Neural progenitor cell (in vitro differentiated cells): Measurements from ENCODE around the gene PILRB.

Experiments
- EZH2 ChIP-seq: fragments of 200-600 bp; sonication (generic); IDR thresholded peaks from 2 replicates; pipeline ENCODE4 v1.6.1; 2017; ENCODE audit warnings: antibody characterized with exemption, mild to moderate bottlenecking, moderate library complexity
- EZH2phosphoT487 ChIP-seq: fragments of 200-600 bp; sonication (generic); IDR thresholded peaks from 2 replicates; pipeline ENCODE4 v1.6.1; 2017; ENCODE audit warnings: antibody characterized with exemption
- TF ChIP-seq, protein P1 (sequence below): fragments of 200-600 bp; sonication (generic); IDR thresholded peaks from 2 replicates; pipeline ENCODE4 v1.5.1; 2017; ENCODE audit warnings: antibody characterized with exemption, mild to moderate bottlenecking

DNA sequence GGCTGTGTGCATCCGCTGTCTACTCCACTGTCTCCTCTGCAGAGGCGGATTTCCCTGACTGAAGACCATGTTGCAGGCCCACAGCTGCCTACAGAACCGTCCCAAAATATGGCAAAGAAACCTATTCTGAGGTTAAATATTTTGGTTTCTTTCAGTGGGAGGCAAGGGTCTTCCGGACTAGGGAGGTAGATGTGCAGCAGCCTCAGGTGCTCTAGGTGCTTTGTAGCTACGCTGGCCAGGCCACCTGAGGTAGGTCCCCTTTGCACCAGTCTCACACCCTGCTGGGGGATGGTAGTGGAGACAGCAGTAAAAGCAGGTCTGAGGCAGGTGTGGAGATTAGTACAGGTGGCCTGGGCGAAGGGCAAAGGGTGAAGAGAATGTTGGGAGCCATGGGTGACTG, 8.2 kb upstream of the PILRB start:
- TF ChIP-seq, protein P1, sequence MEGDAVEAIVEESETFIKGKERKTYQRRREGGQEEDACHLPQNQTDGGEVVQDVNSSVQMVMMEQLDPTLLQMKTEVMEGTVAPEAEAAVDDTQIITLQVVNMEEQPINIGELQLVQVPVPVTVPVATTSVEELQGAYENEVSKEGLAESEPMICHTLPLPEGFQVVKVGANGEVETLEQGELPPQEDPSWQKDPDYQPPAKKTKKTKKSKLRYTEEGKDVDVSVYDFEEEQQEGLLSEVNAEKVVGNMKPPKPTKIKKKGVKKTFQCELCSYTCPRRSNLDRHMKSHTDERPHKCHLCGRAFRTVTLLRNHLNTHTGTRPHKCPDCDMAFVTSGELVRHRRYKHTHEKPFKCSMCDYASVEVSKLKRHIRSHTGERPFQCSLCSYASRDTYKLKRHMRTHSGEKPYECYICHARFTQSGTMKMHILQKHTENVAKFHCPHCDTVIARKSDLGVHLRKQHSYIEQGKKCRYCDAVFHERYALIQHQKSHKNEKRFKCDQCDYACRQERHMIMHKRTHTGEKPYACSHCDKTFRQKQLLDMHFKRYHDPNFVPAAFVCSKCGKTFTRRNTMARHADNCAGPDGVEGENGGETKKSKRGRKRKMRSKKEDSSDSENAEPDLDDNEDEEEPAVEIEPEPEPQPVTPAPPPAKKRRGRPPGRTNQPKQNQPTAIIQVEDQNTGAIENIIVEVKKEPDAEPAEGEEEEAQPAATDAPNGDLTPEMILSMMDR, result no peak
- TF ChIP-seq EZH2phosphoT487, result no peak
- TF ChIP-seq EZH2, result no peak
